ENCODE measurements around the gene BFSP2. TPM values are rescaled to one million over a fixed set of nuclear protein-coding genes. Genes with fewer than 3 reads are reported as not detected.

BFSP2 gene
- total RNA-seq, 1 donor from 2014 or later = 2.1 TPM

DNA sequence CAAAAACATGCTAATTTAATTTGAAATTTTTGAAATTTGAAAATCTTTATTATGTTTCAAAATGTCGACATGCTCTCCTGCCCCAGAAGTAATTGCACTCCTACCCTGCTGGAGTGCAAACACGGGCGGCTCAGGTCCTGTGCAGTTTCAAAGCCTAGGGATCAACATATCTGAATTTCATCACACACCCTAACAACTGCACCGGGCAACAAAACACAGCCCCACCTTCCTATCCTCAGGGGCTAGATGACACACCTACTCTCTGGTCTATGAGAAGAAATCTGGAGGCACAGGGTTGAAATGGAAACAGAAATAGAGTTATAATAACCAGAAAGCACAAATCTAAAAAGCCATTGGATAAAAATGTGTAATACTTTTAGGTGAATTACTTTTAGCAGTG is 61.4 kb downstream of the BFSP2 start:
- no peak overlapping the region for H3K4me3 ChIP-seq (ENCODE audit: low read length in 3 of 3)
- no peak overlapping the region for H3K27ac ChIP-seq (ENCODE audit: low read depth, low read length)
- no peaks in the 10 kb centered on the region for H3K9me3 ChIP-seq (ENCODE audit: control insufficient read depth in 3 of 3, low read length in 3 of 3)
- H3K36me3 ChIP-seq (ENCODE audit: control insufficient read depth in 3 of 3, insufficient read depth in 3 of 3, low read length in 3 of 3) = no peaks in the 10 kb centered on the region
- H3K4me1 ChIP-seq (ENCODE audit: control insufficient read depth in 3 of 3, insufficient read depth in 3 of 3, low read length in 3 of 3) = peaks cover 6 to 19% (median 18%) of the 10 kb centered on the region in 3 donors
- no peaks in the 10 kb centered on the region for H3K27me3 ChIP-seq (ENCODE audit: control insufficient read depth in 3 of 3, insufficient read depth in 3 of 3, low read length in 3 of 3)
- H3K9ac ChIP-seq (ENCODE audit: low read depth in 1 of 3, low read length in 3 of 3) = no peak overlapping the region

DNA sequence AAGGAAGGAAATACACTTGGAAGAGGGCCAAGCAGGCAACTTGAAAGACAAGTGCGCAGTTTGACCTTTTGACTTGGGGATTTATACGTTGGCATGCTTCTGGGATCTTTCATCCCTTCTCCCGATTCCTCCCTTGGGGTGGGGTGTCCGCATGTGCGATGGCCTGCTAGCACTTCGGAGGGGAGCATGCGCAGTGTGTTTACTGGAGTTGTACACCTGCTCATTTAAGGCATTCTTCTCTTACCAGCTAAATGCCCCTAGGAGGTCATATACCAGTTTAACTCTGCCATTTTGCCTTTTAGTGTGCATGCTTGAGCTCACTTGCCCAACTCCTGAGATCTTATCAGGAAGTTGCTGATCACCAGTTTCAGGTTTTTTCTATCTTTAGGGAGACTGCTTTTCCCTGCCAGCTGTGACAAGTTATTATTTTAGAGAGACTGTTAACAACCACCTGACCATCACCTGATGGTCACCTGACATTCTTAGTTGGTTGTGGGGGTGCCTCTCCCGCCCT is 63.5 kb downstream of the BFSP2 start:
- H3K9ac ChIP-seq (ENCODE audit: low read depth in 1 of 3, low read length in 3 of 3) = no peak overlapping the region
- no peak overlapping the region for H3K27ac ChIP-seq (ENCODE audit: low read depth, low read length)
- H3K4me1 ChIP-seq (ENCODE audit: control insufficient read depth in 3 of 3, insufficient read depth in 3 of 3, low read length in 3 of 3) = peaks cover 20 to 26% (median 26%) of the 10 kb centered on the region in 3 donors
- H3K27me3 ChIP-seq (ENCODE audit: control insufficient read depth in 3 of 3, insufficient read depth in 3 of 3, low read length in 3 of 3) = no peaks in the 10 kb centered on the region
- H3K36me3 ChIP-seq (ENCODE audit: control insufficient read depth in 3 of 3, insufficient read depth in 3 of 3, low read length in 3 of 3) = no peaks in the 10 kb centered on the region
- H3K9me3 ChIP-seq (ENCODE audit: control insufficient read depth in 3 of 3, low read length in 3 of 3) = no peaks in the 10 kb centered on the region
- no peak overlapping the region for H3K4me3 ChIP-seq (ENCODE audit: low read length in 3 of 3)

DNA sequence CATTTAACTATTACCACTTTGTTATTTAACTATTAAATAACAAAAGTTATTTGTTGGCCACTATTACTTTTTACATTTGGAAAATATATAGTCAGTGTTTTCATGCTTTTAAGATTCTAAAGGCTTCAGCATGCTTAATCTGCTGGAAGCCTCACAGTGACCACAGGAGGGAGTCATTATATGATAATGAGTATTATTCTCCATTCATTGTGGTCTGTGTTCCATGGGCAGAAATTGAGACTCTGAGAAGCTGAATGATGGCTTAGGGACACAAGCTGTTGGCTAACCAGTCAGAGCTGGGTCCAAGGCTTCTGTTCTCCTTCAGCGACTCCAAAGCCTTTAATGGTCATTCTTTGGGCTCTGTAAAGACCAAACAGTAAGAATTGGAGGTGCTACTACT is 64.7 kb downstream of the BFSP2 start:
- Histone ChIP-seq H3K27me3 (ENCODE audit: control insufficient read depth in 3 of 3, insufficient read depth in 3 of 3, low read length in 3 of 3) (no peaks in the 10 kb centered on the region), H3K4me3 (ENCODE audit: low read length in 3 of 3) (no peak overlapping the region), H3K4me1 (ENCODE audit: control insufficient read depth in 3 of 3, insufficient read depth in 3 of 3, low read length in 3 of 3) (peaks cover 21 to 24% (median 23%) of the 10 kb centered on the region in 3 donors), H3K36me3 (ENCODE audit: control insufficient read depth in 3 of 3, insufficient read depth in 3 of 3, low read length in 3 of 3) (no peaks in the 10 kb centered on the region), H3K9ac (ENCODE audit: low read depth in 1 of 3, low read length in 3 of 3) (no peak overlapping the region), H3K9me3 (ENCODE audit: control insufficient read depth in 3 of 3, low read length in 3 of 3) (no peaks in the 10 kb centered on the region), H3K27ac (ENCODE audit: low read depth, low read length) (no peak overlapping the region)

DNA sequence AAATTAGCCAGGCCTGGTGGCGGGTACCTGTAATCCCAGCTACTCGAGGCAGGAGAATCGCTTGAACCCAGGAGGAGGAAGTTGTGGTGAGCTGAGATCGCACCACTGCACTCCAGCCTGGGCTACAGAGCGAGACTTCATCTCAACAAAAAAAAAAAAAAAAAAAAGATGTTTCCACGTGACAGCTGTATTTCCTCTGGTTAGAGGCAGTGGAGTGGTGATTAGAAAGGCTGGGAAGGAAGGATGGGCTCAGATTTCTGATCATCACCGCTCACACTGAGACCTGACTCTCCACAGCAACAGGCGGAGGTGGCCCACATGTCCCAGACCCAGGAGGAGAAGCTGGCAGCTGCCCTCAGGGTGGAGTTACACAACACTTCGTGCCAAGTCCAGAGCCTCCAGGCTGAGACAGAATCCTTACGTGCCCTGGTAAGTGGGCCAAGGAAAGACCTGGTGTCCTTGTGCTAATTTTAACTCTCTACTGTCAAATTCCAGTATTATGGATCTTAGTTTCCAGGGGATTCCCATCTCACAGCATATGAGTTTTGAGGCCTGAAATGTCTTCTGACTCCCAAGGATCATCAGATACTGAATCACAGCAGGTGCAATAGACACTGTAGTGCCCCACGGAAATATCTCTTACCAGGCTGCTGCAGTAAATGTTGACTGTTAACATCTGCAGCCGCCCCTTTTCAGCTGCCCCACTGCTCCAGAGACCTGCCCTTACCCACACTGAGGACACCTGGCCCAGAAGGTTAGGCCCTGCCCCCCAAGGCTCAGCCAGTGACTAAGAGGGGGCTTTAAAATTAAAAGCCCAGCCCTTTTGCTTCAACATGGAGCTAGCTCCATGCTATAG is 66.9 kb downstream of the BFSP2 start:
- Histone ChIP-seq H3K27ac (ENCODE audit: low read depth, low read length) (peak overlapping the region; percentile 16), H3K4me1 (ENCODE audit: control insufficient read depth in 3 of 3, insufficient read depth in 3 of 3, low read length in 3 of 3) (peaks cover 8 to 18% (median 11%) of the 10 kb centered on the region in 3 donors), H3K36me3 (ENCODE audit: control insufficient read depth in 3 of 3, insufficient read depth in 3 of 3, low read length in 3 of 3) (no peaks in the 10 kb centered on the region), H3K9ac (ENCODE audit: low read depth in 1 of 3, low read length in 3 of 3) (no peak overlapping the region), H3K9me3 (ENCODE audit: control insufficient read depth in 3 of 3, low read length in 3 of 3) (no peaks in the 10 kb centered on the region), H3K4me3 (ENCODE audit: low read length in 3 of 3) (peak overlapping the region in 1 of 3 donors; percentile 35), H3K27me3 (ENCODE audit: control insufficient read depth in 3 of 3, insufficient read depth in 3 of 3, low read length in 3 of 3) (no peaks in the 10 kb centered on the region)

DNA sequence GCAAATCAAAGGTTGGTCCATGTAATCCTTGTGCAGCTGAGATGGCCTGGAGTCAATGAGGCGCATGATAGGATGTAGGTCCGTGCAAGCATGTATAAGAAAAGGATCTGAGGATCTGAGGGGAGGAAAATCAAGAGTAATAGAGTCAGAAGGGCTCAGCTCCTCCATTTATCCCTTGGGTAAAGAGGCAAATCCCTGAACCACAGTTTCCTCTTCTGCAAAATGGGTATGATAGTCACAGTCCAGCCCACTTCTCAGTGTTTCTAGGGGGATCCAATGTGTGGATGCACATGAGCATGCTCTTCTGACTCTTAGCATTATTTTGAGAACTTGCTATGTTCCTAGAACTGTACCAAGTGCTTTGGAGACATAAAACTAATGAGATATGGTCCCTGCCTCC is 67.9 kb downstream of the BFSP2 start:
- H3K4me1 ChIP-seq (ENCODE audit: control insufficient read depth in 3 of 3, insufficient read depth in 3 of 3, low read length in 3 of 3) = peaks cover 8 to 18% (median 11%) of the 10 kb centered on the region in 3 donors
- H3K9ac ChIP-seq (ENCODE audit: low read depth in 1 of 3, low read length in 3 of 3) = no peak overlapping the region
- H3K9me3 ChIP-seq (ENCODE audit: control insufficient read depth in 3 of 3, low read length in 3 of 3) = no peaks in the 10 kb centered on the region
- no peaks in the 10 kb centered on the region for H3K27me3 ChIP-seq (ENCODE audit: control insufficient read depth in 3 of 3, insufficient read depth in 3 of 3, low read length in 3 of 3)
- no peak overlapping the region for H3K27ac ChIP-seq (ENCODE audit: low read depth, low read length)
- H3K36me3 ChIP-seq (ENCODE audit: control insufficient read depth in 3 of 3, insufficient read depth in 3 of 3, low read length in 3 of 3) = no peaks in the 10 kb centered on the region
- no peak overlapping the region for H3K4me3 ChIP-seq (ENCODE audit: low read length in 3 of 3)

DNA sequence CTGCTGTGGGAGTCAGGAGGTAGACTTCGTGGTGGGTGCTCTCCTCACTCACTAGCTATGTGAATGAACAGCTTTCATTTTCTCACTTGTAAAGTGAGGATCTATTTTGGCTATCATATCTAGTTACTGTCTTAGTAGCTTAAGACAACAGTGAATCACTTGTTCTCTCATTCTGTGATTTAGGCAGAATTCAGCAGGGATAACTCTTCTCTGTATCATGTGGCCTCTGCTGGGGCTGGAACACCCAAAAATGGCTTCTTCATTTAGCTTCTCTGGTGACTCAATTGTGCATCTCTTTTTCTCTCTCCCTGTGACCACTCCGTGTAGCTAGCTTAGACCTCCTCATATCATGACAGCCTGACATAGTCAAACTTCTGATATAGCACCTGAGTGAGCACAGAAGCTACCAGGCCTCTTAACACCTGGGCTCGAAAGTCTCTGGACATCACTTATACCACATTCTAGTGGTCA is 68.4 kb downstream of the BFSP2 start:
- Histone ChIP-seq H3K27me3 (ENCODE audit: control insufficient read depth in 3 of 3, insufficient read depth in 3 of 3, low read length in 3 of 3) (no peaks in the 10 kb centered on the region), H3K27ac (ENCODE audit: low read depth, low read length) (no peak overlapping the region), H3K36me3 (ENCODE audit: control insufficient read depth in 3 of 3, insufficient read depth in 3 of 3, low read length in 3 of 3) (no peaks in the 10 kb centered on the region), H3K9me3 (ENCODE audit: control insufficient read depth in 3 of 3, low read length in 3 of 3) (no peaks in the 10 kb centered on the region), H3K4me3 (ENCODE audit: low read length in 3 of 3) (no peak overlapping the region), H3K4me1 (ENCODE audit: control insufficient read depth in 3 of 3, insufficient read depth in 3 of 3, low read length in 3 of 3) (peaks cover 8 to 18% (median 11%) of the 10 kb centered on the region in 3 donors), H3K9ac (ENCODE audit: low read depth in 1 of 3, low read length in 3 of 3) (no peak overlapping the region)

DNA sequence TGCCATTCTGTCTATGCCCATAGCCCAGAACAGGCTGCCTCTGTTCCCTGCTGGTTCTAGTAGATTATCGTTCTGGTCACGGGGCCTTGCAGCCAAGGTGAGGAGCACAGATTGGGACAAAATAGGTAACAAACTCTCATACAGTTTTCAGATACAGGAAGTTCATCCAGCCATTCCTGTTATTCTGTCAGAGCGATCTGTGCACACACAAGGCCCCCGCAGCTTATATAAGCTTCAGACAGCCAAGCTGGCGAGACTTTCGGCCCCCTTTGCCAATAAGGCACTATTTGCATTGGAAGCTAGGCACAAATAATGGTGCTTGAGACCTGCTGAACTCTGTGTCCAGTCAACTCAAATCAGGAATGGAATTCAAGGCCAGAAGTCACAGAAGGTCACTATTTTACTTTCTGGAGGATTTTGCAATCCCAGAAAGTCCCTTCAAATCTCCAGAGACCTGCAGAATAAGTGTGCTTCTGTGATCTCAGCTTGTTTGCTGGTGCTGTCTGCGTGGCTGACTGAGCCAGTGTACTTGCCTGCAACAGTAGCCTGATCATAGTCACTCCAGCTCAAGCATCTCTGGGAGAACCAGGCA is 69.4 kb downstream of the BFSP2 start:
- Histone ChIP-seq H3K27ac (ENCODE audit: low read depth, low read length) (no peak overlapping the region), H3K4me1 (ENCODE audit: control insufficient read depth in 3 of 3, insufficient read depth in 3 of 3, low read length in 3 of 3) (peaks cover 10 to 18% (median 14%) of the 10 kb centered on the region in 3 donors), H3K27me3 (ENCODE audit: control insufficient read depth in 3 of 3, insufficient read depth in 3 of 3, low read length in 3 of 3) (no peaks in the 10 kb centered on the region), H3K36me3 (ENCODE audit: control insufficient read depth in 3 of 3, insufficient read depth in 3 of 3, low read length in 3 of 3) (no peaks in the 10 kb centered on the region), H3K4me3 (ENCODE audit: low read length in 3 of 3) (no peak overlapping the region), H3K9me3 (ENCODE audit: control insufficient read depth in 3 of 3, low read length in 3 of 3) (no peaks in the 10 kb centered on the region), H3K9ac (ENCODE audit: low read depth in 1 of 3, low read length in 3 of 3) (no peak overlapping the region)

DNA sequence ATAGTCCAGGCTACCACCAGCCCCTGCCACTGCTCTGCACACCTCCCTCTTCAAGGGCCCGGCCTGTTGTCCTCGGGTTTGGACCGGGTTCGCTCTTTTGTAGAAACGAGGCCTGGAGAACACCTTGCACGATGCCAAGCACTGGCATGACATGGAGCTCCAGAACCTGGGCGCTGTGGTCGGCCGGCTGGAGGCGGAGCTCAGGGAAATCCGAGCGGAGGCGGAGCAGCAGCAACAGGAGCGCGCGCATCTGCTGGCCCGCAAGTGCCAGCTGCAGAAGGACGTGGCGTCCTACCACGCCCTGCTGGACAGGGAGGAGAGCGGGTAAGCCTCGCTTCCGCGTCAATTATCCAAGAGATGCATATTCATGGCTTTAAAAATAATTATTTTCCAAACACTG is 72.4 kb downstream of the BFSP2 start:
- Histone ChIP-seq H3K27me3 (ENCODE audit: control insufficient read depth in 3 of 3, insufficient read depth in 3 of 3, low read length in 3 of 3) (no peaks in the 10 kb centered on the region), H3K36me3 (ENCODE audit: control insufficient read depth in 3 of 3, insufficient read depth in 3 of 3, low read length in 3 of 3) (no peaks in the 10 kb centered on the region), H3K27ac (ENCODE audit: low read depth, low read length) (no peak overlapping the region), H3K9ac (ENCODE audit: low read depth in 1 of 3, low read length in 3 of 3) (no peak overlapping the region), H3K4me3 (ENCODE audit: low read length in 3 of 3) (peak overlapping the region in 1 of 3 donors; percentile 19), H3K9me3 (ENCODE audit: control insufficient read depth in 3 of 3, low read length in 3 of 3) (no peaks in the 10 kb centered on the region), H3K4me1 (ENCODE audit: control insufficient read depth in 3 of 3, insufficient read depth in 3 of 3, low read length in 3 of 3) (peaks cover 12 to 21% (median 13%) of the 10 kb centered on the region in 3 donors)

DNA sequence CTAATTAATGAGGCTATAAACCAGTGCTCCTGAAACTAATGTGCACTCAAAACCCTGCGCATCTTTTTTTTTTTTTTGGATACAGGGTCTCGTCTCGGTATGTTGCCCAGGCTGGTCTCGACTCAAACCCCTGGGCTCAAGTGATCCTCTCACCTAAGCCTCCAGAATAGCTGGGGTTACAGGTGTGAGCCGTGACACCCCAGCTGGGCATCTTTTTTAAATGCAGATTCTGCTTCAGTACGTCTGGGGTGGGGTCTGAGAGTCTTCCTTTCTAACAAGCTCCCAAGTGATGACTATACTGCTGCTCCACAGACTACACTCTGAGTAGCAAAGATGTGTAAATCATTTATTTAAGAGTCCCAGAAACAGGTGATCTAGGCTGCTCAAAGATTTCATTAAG is 73.0 kb downstream of the BFSP2 start:
- Histone ChIP-seq H3K27ac (ENCODE audit: low read depth, low read length) (no peak overlapping the region), H3K9me3 (ENCODE audit: control insufficient read depth in 3 of 3, low read length in 3 of 3) (no peaks in the 10 kb centered on the region), H3K36me3 (ENCODE audit: control insufficient read depth in 3 of 3, insufficient read depth in 3 of 3, low read length in 3 of 3) (no peaks in the 10 kb centered on the region), H3K4me1 (ENCODE audit: control insufficient read depth in 3 of 3, insufficient read depth in 3 of 3, low read length in 3 of 3) (peaks cover 11 to 17% (median 13%) of the 10 kb centered on the region in 3 donors), H3K9ac (ENCODE audit: low read depth in 1 of 3, low read length in 3 of 3) (no peak overlapping the region), H3K4me3 (ENCODE audit: low read length in 3 of 3) (no peak overlapping the region), H3K27me3 (ENCODE audit: control insufficient read depth in 3 of 3, insufficient read depth in 3 of 3, low read length in 3 of 3) (no peaks in the 10 kb centered on the region)

Data from skeletal muscle tissue (tissue), 4 donors.